Cardiac ventricle fibroblast (primary cell): ENCODE data around the gene C6. TPM values are rescaled to one million over a fixed set of nuclear protein-coding genes. Genes with fewer than 3 reads are reported as not detected.

ENCODE experiments used
- total RNA-seq: library from RNA; depleted of rRNA; stranded (reverse); fragments of >200 nt; gene quantifications from 2 replicates; pipeline ENCODE4 v1.2.3, GENCODE V29; 2015

Gene C6
- 16.3 and 20.7 TPM in 2 replicates for total RNA-seq

GRCh38 chr5:41213340-41213739, at the start of gene C6:
Gene C6, minus strand, starts transcription at chr5:41213532. Its CDS starts 10,302 bp downstream, at chr5:41203230.

Other genes with a start within 250 kb of the C6 start
- 0.05 TPM in 1 of 2 replicates, not detected in the other for gene MROH2B, start 142.2 kb downstream of the C6 start, total RNA-seq